ENCODE data around the gene ERBB4.

ERBB4 gene

DNA sequence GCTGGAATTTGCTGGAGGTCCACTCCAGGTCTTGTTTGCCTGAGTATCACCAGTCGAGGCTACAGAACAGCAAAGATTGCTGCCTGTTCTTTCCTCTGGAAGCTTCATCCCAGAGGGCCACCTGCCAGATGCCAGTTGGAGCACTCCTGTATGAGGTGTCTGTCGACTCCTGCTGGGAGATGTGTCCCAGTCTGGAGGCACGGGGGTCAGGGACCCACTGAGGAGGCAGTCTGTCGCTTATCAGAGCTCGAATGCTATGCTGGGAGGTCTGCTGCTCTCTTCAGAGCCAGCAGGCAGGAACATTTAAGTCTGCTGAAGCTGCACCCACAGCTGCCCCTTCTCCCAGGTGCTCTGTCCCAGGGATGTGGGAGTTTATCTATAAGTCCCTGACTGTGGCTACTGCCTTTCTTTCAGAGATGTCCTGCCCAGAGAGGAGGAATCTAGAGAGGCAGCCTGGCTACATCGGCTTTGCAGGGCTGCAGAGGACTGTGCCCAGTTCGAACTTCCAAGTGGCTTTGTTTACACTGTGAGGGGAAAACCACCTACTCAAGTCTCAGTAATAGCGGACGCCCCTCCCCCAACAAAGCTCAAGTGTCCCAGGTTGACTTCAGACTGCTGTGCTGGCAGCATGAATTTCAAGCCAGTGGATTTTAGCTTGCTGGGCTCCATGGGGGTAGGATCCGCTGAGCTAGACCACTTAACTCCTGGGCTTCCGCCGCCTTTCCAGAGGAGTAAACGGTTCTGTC is 301.1 kb downstream of the ERBB4 start:
- TF ChIP-seq TAF1 (IDR thresholded peaks at IDR 0.05; ENCODE audit: low read depth, low read length) (no peak), POLR2A (IDR thresholded peaks at IDR 0.05; ENCODE audit: low read depth, low read length) (no peak), PAX5 (IDR thresholded peaks at IDR 0.05; ENCODE audit: insufficient read depth, low read length, severe bottlenecking) (no peak), SPI1 (IDR thresholded peaks at IDR 0.05; ENCODE audit: low read depth, low read length) (no peak), POLR2AphosphoS5 (IDR thresholded peaks at IDR 0.05; ENCODE audit: low read depth, low read length) (no peak), POU2F2 (IDR thresholded peaks at IDR 0.05; ENCODE audit: low read depth, low read length) (no peak)
- no peak for FAIRE-seq
- DNase-seq (ENCODE audit: insufficient read length, low spot score) = no peak

DNA sequence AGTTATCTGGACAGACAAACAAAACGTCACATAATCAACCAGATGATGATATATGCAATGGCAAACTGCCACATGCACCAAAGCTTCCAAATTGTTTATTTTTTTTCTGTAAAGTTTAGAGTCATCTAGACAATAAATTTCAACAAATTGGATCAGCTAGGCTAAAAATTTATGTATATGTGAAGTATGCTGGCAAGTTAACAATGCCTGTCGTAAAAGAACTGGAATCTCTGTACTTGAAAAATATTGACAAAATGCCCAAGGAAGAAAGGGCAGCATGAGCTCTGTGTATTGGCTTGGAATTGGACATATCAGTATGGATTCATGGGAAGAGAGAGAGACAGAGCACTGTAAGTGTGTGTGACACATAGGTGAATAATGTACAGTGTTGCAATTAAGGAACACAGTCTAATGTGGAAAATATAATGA is 309.8 kb downstream of the ERBB4 start:
- FAIRE-seq = no peak
- no peak for DNase-seq (ENCODE audit: insufficient read length, low spot score)
- no peak for TF ChIP-seq PAX5 (IDR thresholded peaks at IDR 0.05; ENCODE audit: insufficient read depth, low read length, severe bottlenecking)
- no peak for TF ChIP-seq POU2F2 (IDR thresholded peaks at IDR 0.05; ENCODE audit: low read depth, low read length)
- TF ChIP-seq SPI1 (IDR thresholded peaks at IDR 0.05; ENCODE audit: low read depth, low read length) = no peak
- TF ChIP-seq POLR2A (IDR thresholded peaks at IDR 0.05; ENCODE audit: low read depth, low read length) = no peak
- no peak for TF ChIP-seq TAF1 (IDR thresholded peaks at IDR 0.05; ENCODE audit: low read depth, low read length)
- TF ChIP-seq POLR2AphosphoS5 (IDR thresholded peaks at IDR 0.05; ENCODE audit: low read depth, low read length) = no peak

DNA sequence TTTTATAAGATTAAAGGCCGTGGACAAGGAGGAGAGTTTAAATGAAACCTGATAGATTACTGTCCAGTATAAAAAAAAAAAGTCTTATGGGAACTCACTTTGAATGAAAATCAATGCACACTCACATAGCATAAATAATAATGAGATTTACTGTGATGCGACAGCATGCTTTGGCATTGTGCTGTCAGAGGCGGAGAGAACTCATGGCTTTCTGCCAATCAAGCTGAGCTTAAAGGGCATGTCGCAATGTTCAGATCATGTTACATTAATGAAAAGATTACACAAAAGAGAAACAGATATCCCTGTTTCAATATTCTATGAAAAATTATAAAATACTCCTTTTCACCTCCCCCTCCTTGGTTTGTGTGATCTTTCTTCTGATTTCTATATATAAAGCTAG is 310.8 kb downstream of the ERBB4 start:
- DNase-seq (ENCODE audit: insufficient read length, low spot score) = no peak
- TF ChIP-seq POLR2AphosphoS5 (IDR thresholded peaks at IDR 0.05; ENCODE audit: low read depth, low read length) (no peak), TAF1 (IDR thresholded peaks at IDR 0.05; ENCODE audit: low read depth, low read length) (no peak)
- FAIRE-seq = no peak

DNA sequence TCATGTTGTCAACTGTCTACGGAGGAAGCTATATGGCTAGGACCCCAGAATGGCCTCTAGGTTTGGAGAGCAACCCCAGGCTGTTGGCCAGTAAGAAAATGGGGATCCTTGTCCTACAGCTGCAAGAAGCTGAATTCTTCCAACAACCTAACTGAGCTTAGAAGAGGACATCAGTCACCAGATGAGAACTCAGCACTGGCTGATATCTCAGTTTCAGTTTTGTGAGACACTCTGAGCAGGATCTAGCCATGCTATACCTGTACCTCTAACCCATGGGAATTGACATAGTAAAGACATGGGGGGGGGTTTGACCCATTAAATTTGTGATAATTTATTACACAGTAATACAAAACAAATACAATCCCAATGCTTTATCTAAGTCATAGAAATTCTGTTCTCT is 312.5 kb downstream of the ERBB4 start:
- no peak for FAIRE-seq
- TF ChIP-seq PAX5 (IDR thresholded peaks at IDR 0.05; ENCODE audit: insufficient read depth, low read length, severe bottlenecking) = no peak
- no peak for DNase-seq (ENCODE audit: insufficient read length, low spot score)

DNA sequence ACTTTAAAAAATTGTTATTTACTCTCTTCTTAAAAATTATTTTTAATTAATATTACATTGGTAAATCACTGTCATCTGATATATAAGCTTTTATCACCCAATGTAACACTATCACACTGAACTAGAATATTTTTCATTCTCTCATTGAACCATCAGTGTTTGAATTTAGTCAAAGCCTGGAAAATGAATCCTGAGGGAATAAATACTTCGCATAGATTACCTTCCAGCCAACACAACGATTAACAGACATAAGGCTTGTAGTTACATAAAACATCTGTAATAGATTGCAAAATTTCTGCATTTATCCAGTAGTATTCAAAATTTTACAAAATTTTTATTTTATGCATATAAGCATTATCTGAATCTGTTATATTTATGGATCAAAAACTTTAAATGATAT is 314.9 kb downstream of the ERBB4 start:
- DNase-seq (ENCODE audit: insufficient read length, low spot score) = no peak
- no peak for FAIRE-seq
- TF ChIP-seq POLR2AphosphoS5 (IDR thresholded peaks at IDR 0.05; ENCODE audit: low read depth, low read length) (no peak), SPI1 (IDR thresholded peaks at IDR 0.05; ENCODE audit: low read depth, low read length) (no peak), TAF1 (IDR thresholded peaks at IDR 0.05; ENCODE audit: low read depth, low read length) (no peak), POLR2A (IDR thresholded peaks at IDR 0.05; ENCODE audit: low read depth, low read length) (no peak), POU2F2 (IDR thresholded peaks at IDR 0.05; ENCODE audit: low read depth, low read length) (no peak), PAX5 (IDR thresholded peaks at IDR 0.05; ENCODE audit: insufficient read depth, low read length, severe bottlenecking) (no peak)

- no peak for TF ChIP-seq TAF1 (IDR thresholded peaks at IDR 0.05; ENCODE audit: low read depth, low read length)
- no peak for TF ChIP-seq SPI1 (IDR thresholded peaks at IDR 0.05; ENCODE audit: low read depth, low read length)
- TF ChIP-seq POU2F2 (IDR thresholded peaks at IDR 0.05; ENCODE audit: low read depth, low read length) = no peak
- no peak for TF ChIP-seq POLR2AphosphoS5 (IDR thresholded peaks at IDR 0.05; ENCODE audit: low read depth, low read length)
- no peak for TF ChIP-seq PAX5 (IDR thresholded peaks at IDR 0.05; ENCODE audit: insufficient read depth, low read length, severe bottlenecking)
- no peak for TF ChIP-seq POLR2A (IDR thresholded peaks at IDR 0.05; ENCODE audit: low read depth, low read length)
- FAIRE-seq = no peak
- DNase-seq (ENCODE audit: insufficient read length, low spot score) = no peak
These were observed 325.4 kb downstream of the ERBB4 start for GRCh38 chr2:212213191-212213590.

- no peak for TF ChIP-seq TAF1 (IDR thresholded peaks at IDR 0.05; ENCODE audit: low read depth, low read length)
- no peak for TF ChIP-seq POLR2AphosphoS5 (IDR thresholded peaks at IDR 0.05; ENCODE audit: low read depth, low read length)
- no peak for TF ChIP-seq POLR2A (IDR thresholded peaks at IDR 0.05; ENCODE audit: low read depth, low read length)
- no peak for TF ChIP-seq PAX5 (IDR thresholded peaks at IDR 0.05; ENCODE audit: insufficient read depth, low read length, severe bottlenecking)
- TF ChIP-seq POU2F2 (IDR thresholded peaks at IDR 0.05; ENCODE audit: low read depth, low read length) = no peak
- no peak for TF ChIP-seq SPI1 (IDR thresholded peaks at IDR 0.05; ENCODE audit: low read depth, low read length)
- no peak for FAIRE-seq
These were observed 330.1 kb downstream of the ERBB4 start for GRCh38 chr2:212208467-212208866.

GRCh38 chr2:212197776-212198175 is 340.8 kb downstream of the ERBB4 start:
- no peak for TF ChIP-seq POLR2A (IDR thresholded peaks at IDR 0.05; ENCODE audit: low read depth, low read length)
- TF ChIP-seq POLR2AphosphoS5 (IDR thresholded peaks at IDR 0.05; ENCODE audit: low read depth, low read length) = no peak
- no peak for TF ChIP-seq POU2F2 (IDR thresholded peaks at IDR 0.05; ENCODE audit: low read depth, low read length)
- no peak for TF ChIP-seq SPI1 (IDR thresholded peaks at IDR 0.05; ENCODE audit: low read depth, low read length)
- TF ChIP-seq TAF1 (IDR thresholded peaks at IDR 0.05; ENCODE audit: low read depth, low read length) = no peak
- TF ChIP-seq PAX5 (IDR thresholded peaks at IDR 0.05; ENCODE audit: insufficient read depth, low read length, severe bottlenecking) = no peak
- FAIRE-seq = no peak

More at GRCh38 chr2:212208467-212208866, 330.1 kb downstream of the ERBB4 start:
- no peak for DNase-seq (ENCODE audit: insufficient read length, low spot score)

GRCh38 chr2:212195626-212196025 is 343.0 kb downstream of the ERBB4 start:
- TF ChIP-seq TAF1 (IDR thresholded peaks at IDR 0.05; ENCODE audit: low read depth, low read length) (no peak), SPI1 (IDR thresholded peaks at IDR 0.05; ENCODE audit: low read depth, low read length) (no peak), POU2F2 (IDR thresholded peaks at IDR 0.05; ENCODE audit: low read depth, low read length) (no peak), POLR2AphosphoS5 (IDR thresholded peaks at IDR 0.05; ENCODE audit: low read depth, low read length) (no peak), PAX5 (IDR thresholded peaks at IDR 0.05; ENCODE audit: insufficient read depth, low read length, severe bottlenecking) (no peak), POLR2A (IDR thresholded peaks at IDR 0.05; ENCODE audit: low read depth, low read length) (no peak)
- no peak for DNase-seq (ENCODE audit: insufficient read length, low spot score)
- no peak for FAIRE-seq

More at GRCh38 chr2:212197776-212198175, 340.8 kb downstream of the ERBB4 start:
- no peak for DNase-seq (ENCODE audit: insufficient read length, low spot score)

DNA sequence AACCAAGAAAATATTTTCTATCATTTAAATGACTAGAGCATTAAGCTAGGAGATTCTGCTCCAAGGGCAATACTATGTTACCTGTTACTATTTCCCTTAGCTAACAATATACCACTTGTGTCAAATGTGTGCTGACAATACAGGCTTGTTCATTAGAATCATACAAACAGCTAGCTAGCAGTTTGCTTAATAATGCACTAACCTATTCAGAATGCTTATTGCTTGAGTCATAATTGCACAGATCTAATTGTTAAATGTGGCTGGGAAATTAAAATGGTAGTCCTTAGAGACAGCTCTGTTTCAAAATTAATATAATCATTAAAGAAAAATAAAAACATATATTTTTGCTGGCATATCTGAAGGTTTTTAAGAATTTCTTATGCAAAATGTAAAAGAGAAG is 344.2 kb downstream of the ERBB4 start:
- DNase-seq (ENCODE audit: insufficient read length, low spot score) (no peak), FAIRE-seq (no peak)
- TF ChIP-seq POLR2AphosphoS5 (IDR thresholded peaks at IDR 0.05; ENCODE audit: low read depth, low read length) = no peak
- no peak for TF ChIP-seq POU2F2 (IDR thresholded peaks at IDR 0.05; ENCODE audit: low read depth, low read length)
- no peak for TF ChIP-seq PAX5 (IDR thresholded peaks at IDR 0.05; ENCODE audit: insufficient read depth, low read length, severe bottlenecking)

All from GM12891 (cell line).